CMK (cell line): ENCODE measurements around the gene CENPX.

Experiments
- DNase-seq: peaks from one replicate; pipeline ENCODE4 v3.0.0-alpha.2; 2010; ENCODE audit warnings: low read depth

The CENPX gene

DNA sequence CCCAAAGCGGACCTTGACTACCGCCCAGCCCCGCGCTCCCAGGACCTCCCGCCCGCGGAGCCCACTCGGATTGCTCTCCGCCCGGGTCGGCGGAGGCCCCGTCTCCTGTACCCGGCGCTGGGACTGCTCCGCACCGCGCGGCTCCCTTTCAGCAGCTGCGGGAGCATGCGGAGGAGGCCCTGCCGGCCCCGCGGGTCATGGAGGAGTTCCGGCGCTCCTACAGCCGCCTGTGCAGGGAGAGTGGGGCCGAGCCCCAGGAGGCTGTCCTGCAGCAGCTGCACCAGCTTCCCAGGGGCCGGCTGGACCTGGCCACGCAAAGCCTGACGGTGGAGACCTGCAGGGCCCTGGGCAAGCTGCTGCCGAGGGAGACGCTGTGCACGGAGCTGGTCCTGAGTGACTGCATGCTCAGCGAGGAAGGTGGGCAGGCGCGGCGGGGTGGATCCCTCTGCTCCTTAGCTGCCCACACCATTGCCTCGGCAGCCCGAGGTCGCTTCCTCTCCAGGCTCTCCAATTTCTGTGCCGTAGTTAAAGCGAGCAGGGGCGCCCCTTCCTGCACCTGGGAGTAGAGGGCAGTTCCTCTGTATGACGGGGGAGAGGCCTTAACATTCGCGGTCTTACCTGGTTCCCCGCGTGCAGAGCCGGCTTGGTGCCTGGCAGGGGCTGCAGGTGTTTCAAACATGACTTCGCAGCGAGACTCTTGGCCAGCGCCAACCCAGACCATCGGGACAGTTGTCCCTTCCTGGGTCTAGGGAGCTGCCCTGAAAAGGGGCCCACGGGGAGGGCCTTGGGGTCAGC, 966 bp upstream of the CENPX start:
- DNase-seq: no peak

DNA sequence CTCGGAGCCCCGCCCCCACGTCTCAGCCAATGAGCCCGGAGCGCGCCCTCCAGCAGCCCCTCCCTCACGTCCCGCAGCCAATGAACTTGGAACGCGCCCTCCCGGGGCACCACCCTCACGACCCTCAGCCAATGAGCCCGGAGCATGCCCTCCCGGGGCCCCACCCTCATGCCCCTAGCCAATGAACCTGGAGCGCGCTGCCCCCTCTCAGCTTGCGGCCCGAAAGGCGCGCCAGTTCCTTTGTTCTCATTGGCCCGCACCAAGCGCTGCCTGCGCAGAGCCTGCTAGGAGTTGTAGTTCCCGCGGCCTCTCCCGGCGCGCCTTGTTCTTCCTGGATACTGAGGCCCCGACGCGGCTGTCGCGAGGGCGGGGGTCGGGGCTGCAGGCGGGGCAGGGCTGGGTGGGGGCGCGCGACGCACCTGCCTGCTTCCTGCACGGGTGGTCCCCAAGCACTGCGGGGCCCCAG, 336 bp upstream of the CENPX start, which contains the start of gene LRRC45:
LRRC45 (plus strand) TSS at position 325 of the 466 bp plus-strand sequence. CDS start 339 bp downstream, outside the sequence.
- peak; percentile 98 for DNase-seq

DNA sequence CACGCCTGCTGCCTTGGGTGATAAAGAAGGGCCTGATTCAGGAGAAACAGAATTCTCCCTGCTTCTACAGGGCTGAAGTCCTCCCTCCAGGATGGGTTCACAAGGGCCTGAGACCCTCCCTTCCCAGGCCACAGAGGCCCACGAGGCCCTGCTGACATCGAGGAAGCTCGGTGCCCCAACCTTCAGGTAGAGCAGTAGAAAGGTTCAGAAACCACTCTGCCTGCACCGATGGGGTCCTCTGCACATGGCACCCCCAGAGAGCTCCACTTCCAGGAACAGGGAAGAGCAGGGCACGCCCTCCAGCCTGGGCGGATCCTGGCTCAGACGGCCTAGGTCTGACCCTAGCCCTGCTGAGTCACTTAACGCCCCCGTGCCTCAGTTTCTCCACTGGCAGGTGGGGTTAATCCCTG, 773 bp downstream of the CENPX start:
- no peak for DNase-seq

DNA sequence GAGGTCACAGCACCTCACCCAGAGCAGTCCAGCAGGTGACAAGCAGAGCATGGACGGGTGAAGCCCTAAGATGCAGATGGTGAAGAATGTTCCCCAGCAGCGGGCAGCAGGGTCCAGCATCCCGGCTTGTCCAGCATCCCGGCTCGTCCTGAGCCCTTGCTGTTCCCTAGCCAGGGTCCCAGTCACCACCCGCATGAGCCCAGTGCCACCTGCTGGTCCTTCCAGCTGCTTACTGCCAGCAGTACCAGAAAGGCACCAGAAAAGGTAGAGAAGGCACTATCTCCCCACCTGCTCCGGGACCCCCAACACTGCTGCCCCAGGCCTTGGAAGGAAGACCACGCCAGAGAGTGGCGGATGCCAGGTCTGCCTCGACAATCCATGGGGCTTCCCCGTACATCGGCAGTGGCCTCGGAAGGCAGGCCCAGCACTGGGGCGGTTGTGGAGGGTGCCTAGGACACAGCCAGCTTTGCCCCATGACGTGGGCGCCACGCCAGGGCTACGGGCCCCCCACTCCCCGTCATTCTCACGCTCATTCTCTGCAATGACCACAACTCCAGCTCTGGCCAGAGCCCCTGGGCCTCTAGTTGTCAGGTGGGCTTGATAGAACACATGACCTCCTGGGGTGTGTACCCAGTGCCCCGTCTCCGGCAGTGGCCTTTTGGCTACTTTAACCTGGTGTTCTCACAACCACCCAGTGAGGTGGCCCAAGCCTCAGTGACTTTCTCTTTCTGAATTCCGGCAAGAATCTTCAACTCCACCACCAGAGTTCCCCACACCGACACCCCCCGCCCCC, 1.4 kb downstream of the CENPX start:
- DNase-seq: no peak

DNA sequence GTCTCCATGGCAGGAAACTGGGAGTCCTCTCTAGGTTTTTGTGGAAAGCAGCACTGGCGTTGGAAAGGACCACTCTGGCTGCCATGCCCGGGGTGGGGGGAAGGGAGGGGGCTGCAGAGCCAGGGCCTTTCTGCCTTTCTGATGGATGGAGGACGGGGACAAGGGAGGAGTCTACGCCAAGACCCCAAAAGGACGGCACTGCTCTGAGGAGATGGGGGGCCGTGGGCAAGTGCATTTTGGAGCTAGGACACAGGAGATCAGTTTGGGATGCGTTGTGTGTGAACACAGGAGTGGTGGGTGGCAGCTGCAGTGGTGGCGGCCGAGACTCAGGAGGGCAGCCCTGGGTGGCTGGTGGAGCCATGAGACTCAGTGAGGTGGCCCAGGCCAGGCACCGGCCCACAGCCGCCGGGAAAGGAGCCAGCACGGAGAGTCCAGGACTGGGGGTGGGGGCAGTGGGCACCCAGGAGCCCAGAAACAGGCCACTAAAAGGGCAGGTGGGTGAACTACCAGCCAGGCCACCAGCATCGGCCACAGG, 2.0 kb downstream of the CENPX start:
- no peak for DNase-seq

DNA sequence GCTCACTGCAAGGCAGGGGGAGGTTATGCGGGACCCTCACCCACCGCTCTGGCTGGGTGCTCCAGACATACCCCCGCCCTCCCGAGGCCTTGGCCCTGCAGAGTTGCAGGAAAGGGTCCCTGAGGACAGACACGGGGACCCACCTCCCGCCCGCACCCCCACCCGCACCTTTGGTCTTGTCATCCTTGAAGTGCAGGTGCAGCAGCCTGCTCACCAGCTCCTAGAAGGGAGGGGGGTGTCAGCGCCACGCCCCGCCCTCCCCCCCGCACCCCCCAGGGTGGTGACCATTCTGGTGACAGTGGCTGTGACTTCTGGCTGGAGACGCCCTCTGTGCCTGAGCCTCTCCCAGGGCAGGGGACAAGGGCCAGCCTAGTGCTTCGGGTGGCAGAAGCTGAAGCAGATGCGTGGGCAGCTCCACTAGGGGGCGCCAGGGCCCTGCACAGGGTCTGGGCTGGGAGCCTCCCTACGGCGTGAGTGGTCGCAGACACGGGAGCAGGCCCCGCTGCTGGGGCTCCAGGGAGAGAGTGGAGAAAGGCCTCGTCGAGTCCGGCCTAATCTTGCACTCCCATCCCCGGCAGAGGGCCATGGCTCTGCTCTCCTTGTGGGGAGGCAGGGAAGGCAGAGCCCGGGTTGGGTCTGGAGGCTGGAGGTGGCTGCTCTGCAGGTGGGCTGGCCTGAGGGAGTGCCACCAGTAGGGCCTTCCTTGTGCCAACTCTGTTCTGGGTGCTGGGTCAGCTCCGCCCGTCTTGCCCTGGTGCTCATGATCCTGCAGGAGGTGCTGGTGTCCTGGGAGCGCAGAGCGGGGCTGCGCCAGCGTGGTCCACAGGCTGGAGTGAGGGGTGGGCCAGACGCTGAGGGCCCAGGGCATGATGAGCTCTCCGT, 2.7 kb downstream of the CENPX start:
- no peak for DNase-seq

DNA sequence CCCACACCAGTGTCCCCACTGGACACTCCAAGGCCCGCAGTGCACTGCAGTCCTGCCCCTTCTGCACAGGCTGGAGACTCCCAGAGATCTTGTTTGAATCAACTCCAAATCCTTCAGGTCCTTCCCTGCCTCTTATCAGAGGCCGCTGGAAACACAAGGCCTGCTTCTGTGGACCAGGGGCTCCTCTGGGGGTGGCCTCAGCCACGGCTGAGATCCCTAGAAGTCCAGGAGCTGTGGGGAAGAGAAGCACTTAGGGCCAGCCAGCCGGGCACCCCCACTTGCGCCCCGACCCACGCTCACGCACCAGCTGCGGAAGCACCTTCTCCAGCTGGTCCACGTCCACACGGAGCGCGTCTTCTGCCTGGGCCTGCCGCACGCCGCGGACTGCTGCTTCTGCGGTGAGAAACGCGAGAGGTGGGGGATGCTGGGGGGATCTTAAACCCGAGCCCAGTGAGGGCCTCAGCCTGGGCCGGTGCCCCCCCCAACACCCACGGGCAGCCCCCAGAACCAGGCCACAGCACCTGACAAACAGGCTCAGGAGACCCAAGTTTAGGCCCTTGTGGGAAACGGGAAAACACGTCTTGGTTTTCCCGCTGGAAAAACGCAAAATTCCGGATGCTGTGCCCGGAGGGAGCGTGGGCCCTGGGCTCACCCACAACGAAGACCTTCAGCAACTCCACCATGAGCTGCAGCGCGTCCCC, 3.5 kb downstream of the CENPX start:
- DNase-seq: no peak

DNA sequence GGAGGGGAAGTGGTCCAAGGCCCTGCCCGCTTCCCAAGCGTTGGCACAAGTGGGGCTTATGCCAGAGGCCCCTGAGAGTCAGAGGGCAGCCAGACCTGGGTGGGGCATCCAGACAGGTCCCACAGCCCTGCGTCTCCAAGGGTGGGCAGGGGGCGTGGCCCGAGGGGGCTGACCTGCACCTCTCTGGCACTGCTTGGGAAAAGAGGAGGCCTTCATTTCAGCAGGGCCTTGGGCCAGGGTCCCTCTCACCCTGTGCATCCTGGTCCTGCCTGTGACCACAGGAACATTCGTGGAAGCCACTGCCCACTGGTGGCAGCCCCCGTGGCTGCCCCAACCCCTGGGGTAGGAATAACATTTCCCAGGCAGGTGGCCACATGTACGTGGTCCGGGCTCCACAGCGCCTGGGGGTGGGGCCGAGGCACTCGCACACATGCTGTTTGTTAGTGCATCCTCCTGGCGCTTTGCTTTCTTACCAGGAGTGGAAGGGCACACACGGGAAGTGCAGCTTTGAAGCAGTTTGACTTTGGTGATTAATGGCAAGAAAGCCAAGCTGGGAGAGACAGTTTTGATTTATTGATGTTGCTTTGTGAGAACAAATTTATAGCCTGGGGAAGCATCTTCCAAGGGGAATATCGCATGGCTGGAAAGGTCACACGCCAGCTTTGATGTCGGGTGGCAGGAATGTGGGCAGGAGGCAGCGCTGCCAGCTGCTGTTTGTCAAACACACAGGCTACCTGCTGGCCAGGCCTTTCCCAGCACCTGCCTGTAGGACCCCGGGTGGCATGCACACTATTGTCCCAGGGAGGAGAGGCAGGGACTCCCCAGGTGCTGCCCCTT, 4.3 kb downstream of the CENPX start:
- no peak for DNase-seq

DNA sequence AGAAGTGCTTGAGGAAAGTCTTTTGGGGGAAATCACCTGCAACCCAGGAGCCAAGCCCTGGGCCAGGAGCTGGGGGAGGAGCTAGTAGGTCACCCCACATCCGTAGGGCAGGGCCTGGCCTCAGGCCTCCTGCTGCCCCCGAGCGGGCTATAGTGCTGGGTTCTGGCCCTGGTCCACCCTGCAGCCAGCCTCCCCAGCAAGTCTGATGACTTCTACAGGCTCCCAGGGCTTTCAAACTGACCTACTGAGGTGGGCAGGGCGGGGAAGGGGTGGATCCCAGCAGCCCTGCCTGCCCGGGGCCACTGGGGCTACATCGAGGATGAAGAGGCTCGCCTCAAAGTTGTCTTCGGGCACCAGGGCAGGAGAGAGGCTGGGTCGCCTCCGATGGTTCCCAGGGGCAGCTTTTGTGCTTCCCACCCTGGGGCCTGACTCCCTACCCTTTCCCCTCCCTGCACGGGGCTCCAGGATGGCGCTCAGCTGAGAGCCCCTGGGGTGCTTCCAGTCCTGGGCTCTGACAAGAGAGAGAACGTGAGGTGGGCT, 5.0 kb downstream of the CENPX start:
- no peak for DNase-seq

DNA sequence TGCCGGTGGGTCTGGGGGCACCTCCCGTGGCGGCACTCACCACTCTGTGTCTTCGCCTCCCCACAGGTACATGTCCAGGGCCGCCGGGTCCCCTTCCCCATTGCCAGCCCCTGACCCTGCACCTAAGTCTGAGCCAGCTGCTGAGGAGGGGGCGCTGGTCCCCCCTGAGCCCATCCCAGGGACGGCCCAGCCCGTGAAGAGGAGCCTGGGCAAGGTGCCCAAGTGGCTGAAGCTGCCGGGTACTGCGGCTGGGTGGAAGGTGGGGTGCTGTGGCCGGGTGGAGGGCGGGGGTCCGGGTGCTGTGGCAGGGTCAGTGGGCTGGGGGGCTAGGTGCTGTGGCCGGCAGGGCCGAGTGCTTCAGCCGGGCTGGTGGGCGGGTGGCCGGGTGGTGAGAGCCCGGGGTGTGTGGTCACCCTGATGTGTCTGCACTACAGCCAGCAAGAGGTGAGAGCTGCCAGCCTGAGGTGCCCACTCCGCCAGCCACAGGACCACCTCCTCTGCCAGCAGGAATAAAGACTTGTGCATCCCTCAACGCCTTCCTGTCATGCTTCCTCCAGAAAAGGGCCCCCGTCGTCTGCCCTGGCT, 5.7 kb downstream of the CENPX start:
- DNase-seq: no peak

DNA sequence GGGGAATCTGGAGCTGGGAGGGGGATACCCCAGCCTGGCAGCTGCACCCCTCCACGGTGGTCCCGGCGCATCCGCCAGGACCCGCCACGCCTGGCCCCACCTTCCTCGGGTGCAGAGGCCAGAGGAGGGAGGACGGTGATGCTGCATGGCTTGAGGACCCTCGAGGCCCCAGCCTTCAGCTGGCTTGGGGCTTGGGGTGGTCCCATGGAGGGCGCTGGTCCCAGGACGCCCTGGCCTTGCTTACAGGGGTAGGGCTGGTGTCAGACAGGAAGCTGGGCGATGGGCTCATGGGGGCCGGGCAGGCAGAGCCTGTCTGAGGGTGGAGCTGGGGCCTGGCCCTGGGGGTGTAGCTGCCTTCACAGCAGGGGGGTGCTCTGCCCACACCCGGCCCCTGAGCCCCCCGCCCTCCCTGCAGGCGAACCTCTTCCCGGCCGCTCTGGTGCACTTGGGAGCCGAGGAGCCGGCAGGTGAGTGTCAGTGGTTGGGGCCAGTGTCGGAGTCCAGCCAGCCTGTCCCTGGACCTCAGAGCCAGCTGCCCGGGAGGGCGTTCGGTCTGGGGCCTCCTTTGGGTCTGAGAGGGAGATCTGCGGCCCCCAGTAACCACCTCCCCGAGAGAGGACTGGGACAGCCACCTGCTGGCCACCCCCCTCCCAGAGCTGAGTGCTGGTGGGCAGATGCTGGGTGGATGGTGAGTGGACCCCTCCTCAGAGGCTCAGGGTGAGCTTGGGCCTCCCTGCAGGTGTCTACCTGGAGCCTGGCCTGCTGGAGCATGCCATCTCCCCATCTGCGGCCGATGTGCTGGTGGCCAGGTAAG, 6.4 kb downstream of the CENPX start:
- no peak for DNase-seq

DNA sequence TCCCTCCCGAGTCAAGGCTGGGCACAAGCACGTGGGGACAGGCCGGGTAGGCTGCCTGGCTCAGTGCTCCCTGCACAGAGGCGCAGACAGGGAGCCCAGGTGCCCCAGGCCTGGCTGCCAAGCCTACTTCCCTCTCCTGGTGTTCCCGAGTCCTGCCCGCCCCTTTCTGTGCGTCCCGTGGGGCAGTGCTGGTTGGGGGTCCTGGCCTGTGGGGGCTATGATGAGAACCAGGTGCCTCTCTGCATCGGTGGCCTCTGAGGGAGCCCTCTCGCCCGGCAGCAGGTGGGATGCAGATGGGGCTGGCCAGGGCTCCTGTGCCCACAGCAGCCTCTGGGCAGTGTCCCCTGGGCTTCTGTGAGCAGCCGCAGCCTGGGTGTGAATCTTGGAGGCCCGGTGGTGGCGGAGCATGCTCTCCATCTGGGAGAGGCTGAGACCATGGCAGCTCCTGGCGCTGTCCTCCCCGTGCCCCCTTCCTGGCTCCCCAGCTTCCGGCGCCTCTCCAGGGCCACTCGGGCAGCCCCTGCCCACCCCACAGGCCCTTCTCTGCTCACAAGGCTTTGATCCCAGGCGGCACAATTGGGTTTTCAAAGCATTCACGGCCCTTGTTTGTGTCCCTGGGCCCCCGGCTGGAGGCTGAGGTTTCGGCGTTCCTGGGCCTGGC, 7.2 kb downstream of the CENPX start:
- no peak for DNase-seq

DNA sequence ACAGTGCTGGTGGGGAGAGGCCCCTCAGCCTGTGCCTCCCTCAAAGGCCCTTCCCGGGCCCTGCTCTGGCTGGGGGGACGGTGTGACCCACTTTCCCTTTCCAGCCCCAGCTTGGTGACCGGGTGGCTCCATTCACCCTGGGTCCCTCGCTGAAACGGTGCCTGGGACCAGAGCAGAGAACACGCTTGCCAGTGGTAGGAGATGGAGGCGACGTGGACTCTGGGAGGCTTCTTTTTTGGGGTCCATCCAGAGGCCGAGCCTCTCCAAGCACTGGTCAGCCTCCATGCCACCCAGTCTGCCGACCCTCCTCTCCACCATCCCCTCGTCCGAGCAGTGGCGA, 7.7 kb downstream of the CENPX start:
- no peak for DNase-seq

DNA sequence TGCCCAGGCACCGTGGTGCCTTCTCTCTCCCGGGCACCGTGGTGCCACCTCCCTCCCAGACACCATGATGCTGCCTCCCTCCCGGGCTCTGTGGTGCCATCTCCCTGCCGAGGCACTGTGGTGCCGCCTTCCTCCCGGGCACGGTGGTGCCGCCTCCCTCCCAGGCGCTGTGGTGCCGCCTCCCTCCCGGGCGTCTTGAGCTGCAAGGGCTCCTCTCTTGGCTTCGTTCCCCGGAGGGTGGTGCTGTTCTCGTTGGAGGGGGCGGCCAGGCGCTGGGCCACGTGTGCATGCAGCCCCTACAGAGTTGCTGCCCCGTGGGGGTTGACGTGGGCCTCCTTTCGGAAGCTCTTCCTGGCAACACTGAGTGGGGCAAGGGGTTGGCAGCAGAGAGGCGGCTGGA, 8.2 kb downstream of the CENPX start:
- no peak for DNase-seq

DNA sequence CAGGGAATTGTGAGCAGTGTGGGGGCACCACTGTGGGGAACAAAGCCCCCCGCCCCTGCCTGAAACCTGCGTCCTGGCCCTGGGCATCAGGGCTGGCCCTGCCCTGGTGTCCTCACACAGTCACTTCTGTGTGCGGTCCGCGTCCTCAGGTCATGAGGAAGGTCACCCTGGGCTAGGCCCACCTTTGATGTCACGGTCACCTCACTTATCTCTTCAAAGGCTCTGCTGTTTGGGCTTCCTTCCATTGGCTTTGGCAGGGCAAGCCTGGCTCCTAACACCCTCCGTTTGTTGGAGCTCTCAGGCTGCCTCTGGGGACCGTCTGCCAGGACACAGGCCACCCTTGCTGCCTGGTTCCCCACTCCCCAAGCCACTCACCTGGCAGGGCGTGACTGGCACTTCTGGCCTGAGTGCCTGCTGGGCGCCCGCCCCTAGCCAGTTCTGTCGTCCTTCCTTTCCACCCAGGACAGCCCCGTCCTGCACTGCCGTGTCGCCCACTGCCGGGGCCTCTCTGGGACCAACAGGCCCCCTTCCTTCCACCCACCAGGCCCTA, 8.8 kb downstream of the CENPX start:
- DNase-seq: no peak

DNA sequence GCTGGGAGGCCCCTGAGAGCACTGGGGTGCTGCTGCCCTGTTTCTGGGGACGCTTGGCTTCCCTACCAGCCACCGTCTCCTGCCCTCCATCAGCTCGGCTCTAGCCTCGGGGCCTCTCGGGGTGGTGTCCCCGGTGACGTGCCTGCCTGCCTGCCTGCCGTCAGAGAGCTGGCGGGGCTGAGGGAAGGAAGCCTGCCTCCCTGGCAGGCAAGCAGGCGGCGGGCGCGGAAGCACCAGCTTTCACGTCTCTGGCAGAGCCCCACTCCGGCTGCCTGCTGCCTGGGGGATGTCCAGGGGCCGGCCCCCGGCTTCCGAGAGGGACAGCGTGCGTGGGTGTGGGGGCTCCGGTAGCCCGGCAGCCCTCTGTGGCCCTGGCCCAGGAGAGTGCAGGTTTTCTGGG, 9.3 kb downstream of the CENPX start:
- DNase-seq: no peak

DNA sequence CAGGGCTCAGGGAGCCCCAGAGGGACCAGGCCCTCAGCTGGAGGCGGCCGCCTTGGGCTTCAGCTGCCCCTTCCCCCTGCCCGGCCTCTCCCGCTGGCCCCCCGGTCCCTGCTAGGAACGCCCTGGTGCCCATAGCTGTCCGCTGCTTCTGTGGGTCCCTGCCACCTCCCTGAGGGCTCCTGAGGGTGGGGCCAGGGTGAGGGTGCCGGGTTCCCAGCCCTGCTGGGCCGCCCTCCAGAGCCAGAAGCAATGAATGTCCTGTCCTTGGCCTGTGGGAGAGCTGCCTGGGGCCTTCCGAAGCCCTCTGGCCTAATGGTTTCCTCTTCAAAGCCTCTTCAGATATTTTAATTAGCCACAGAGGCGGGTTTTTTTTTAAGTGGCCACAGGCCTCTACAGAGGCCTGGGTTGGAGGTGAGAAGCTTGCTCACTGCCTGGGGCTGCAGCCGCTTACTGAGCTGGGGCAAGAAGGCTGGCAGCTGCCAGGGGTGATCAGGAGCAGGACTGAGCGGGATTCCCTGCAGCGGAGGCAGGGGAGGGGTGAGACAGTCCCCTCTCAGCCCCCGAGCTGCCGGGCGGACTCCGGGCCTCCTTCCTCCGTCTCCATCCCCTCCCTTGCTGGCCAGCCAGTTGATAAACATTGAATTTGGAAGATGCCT, 9.9 kb downstream of the CENPX start:
- DNase-seq: no peak

DNA sequence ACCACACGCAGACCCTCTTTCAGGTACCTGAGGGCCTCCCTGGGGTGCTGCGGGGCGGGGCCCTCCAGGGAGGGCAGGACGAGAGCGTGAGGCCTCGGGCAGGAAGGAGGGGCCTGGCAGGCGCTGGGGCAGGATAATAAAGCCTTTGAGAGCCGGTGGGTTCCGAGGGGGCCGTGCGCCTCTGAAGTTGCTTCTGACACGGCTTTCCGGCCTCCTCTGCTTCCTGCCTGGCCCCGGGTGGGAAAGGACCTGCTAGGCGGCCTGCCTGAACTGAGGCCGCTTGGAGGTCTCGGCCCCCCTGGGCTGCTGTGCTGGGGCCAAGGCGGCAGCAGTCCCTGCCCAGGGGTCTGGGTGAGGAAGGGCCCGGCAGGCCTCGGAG, 10.4 kb downstream of the CENPX start:
- DNase-seq: no peak
